ENCODE results near the gene ZC3H7B.

The ZC3H7B gene

DNA sequence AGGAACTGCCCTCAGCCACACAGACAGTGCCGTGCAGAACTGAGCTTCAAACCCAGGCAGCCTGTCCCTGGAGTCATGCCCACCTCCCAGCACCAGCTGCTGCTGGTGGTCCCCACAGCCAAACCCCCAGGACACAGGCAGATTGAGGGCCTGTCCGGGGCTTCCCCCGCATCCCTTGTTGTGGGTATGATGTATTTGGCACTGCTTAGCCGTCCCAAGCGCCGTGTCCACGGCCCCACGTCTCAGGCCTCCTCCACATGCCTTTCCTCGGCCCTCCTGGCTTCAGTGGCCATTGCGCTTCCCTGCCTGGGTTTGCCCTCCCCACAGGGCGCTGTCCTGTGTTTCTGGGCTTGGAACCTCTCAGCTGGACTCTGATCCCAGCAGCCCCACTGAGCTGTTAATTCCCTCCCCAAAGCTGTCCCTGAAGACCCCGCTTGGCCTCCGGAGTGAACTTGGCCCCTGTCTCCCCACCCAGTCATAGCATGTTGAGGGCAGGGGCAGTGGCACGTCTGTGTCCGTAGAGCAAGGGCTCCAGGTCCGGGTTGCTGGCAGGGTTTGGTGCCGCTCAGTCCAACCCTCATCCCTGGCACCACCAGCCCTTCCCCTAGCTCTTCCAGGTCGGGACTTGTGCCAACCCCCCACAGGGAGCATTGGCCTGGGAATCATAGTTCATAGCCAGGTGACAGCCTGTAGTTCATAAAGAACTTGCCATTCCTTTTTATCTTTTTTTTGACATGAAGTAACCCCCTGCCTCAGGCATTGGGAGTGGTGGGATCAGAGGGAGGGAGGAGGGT lies 45.9 kb downstream of the ZC3H7B start:
- no peaks in the 10 kb centered on the region for H3K9me3 Mint-ChIP-seq
- H3K4me3 Mint-ChIP-seq, result no peak overlapping the region
- no peak for DNase-seq
- H3K27ac Mint-ChIP-seq, result no peak overlapping the region
- H3K27me3 Mint-ChIP-seq, result no peaks in the 10 kb centered on the region
- H3K4me1 Mint-ChIP-seq (ENCODE audit: low read depth), result no peaks in the 10 kb centered on the region
- peaks cover 94% of the 10 kb centered on the region for H3K36me3 Mint-ChIP-seq (ENCODE audit: low read depth)

- no peak overlapping the region for H3K4me3 Mint-ChIP-seq
- H3K9me3 Mint-ChIP-seq, result no peaks in the 10 kb centered on the region
- H3K27ac Mint-ChIP-seq, result no peak overlapping the region
- peaks cover 91% of the 10 kb centered on the region for H3K36me3 Mint-ChIP-seq (ENCODE audit: low read depth)
- DNase-seq, result no peak
- no peaks in the 10 kb centered on the region for H3K27me3 Mint-ChIP-seq
- H3K4me1 Mint-ChIP-seq (ENCODE audit: low read depth), result no peaks in the 10 kb centered on the region
These were observed 47.7 kb downstream of the ZC3H7B start for GRCh38 chr22:41348964-41349484.

GRCh38 chr22:41350087-41350486 lies 48.8 kb downstream of the ZC3H7B start:
- Mint-ChIP-seq H3K27me3 (no peaks in the 10 kb centered on the region), H3K36me3 (ENCODE audit: low read depth) (peaks cover 89% of the 10 kb centered on the region), H3K9me3 (no peaks in the 10 kb centered on the region), H3K4me3 (no peak overlapping the region), H3K27ac (no peak overlapping the region), H3K4me1 (ENCODE audit: low read depth) (no peaks in the 10 kb centered on the region)
- no peak for DNase-seq

- H3K4me3 Mint-ChIP-seq, result no peak overlapping the region
- no peaks in the 10 kb centered on the region for H3K9me3 Mint-ChIP-seq
- no peaks in the 10 kb centered on the region for H3K27me3 Mint-ChIP-seq
- H3K27ac Mint-ChIP-seq, result no peak overlapping the region
- H3K4me1 Mint-ChIP-seq (ENCODE audit: low read depth), result no peaks in the 10 kb centered on the region
- DNase-seq, result no peak
- H3K36me3 Mint-ChIP-seq (ENCODE audit: low read depth), result peaks cover 90% of the 10 kb centered on the region
These were observed 49.7 kb downstream of the ZC3H7B start for GRCh38 chr22:41351011-41351410.

DNA sequence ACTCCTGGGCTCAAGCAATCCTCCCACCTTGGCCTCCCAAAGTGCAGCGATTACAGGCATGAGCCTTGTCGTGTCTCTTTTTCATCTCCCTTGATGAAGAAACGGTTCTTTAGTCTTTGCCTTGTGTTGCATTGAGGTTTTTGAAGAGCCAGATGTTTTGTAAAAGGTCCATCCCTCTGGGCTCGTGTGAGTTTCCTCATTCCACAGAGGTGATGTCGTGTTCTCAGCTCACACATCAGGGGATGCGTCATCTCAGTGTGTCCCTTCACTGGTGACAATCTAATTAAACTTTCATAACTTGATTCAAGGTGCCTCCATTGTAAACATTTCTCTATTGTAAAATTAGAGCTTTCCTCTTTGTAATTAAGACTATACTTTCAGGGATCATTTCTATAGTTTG lies 50.7 kb downstream of the ZC3H7B start:
- H3K9me3 Mint-ChIP-seq, result no peaks in the 10 kb centered on the region
- no peak for DNase-seq
- peaks cover 91% of the 10 kb centered on the region for H3K36me3 Mint-ChIP-seq (ENCODE audit: low read depth)
- H3K27me3 Mint-ChIP-seq, result no peaks in the 10 kb centered on the region
- H3K27ac Mint-ChIP-seq, result no peak overlapping the region
- H3K4me3 Mint-ChIP-seq, result no peak overlapping the region
- H3K4me1 Mint-ChIP-seq (ENCODE audit: low read depth), result no peaks in the 10 kb centered on the region

- no peaks in the 10 kb centered on the region for H3K27me3 Mint-ChIP-seq
- no peaks in the 10 kb centered on the region for H3K9me3 Mint-ChIP-seq
- H3K4me3 Mint-ChIP-seq, result no peak overlapping the region
- no peaks in the 10 kb centered on the region for H3K4me1 Mint-ChIP-seq (ENCODE audit: low read depth)
- DNase-seq, result no peak
- peaks cover 82% of the 10 kb centered on the region for H3K36me3 Mint-ChIP-seq (ENCODE audit: low read depth)
- peak overlapping the region; percentile 30 for H3K27ac Mint-ChIP-seq
These were observed 52.7 kb downstream of the ZC3H7B start for GRCh38 chr22:41353862-41354575.

DNA sequence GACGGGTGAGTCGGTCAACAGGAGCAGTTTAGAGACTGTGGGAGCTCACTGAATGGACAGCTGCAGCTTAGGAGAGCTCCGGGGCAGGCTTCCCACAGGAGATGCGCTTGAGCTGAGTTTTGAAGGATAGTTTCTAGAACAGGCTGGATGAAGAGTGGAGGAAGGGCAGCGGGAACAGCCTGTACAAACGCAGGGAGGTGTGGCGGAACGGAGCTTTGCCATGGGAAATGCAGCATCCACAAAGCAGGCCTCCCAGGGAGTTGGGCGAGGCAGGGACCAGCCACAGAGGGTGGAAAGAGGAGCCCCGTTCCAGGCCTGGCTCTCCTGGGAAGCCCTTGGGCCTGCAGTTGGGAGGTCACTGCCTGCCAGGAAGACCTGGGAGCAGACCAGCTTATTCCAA lies 53.7 kb downstream of the ZC3H7B start:
- Mint-ChIP-seq H3K4me1 (ENCODE audit: low read depth) (no peaks in the 10 kb centered on the region), H3K9me3 (no peaks in the 10 kb centered on the region), H3K27me3 (no peaks in the 10 kb centered on the region), H3K4me3 (no peak overlapping the region), H3K27ac (no peak overlapping the region), H3K36me3 (ENCODE audit: low read depth) (peaks cover 77% of the 10 kb centered on the region)
- no peak for DNase-seq

- H3K36me3 Mint-ChIP-seq (ENCODE audit: low read depth), result peaks cover 68% of the 10 kb centered on the region
- no peaks in the 10 kb centered on the region for H3K4me1 Mint-ChIP-seq (ENCODE audit: low read depth)
- H3K9me3 Mint-ChIP-seq, result no peaks in the 10 kb centered on the region
- no peak overlapping the region for H3K4me3 Mint-ChIP-seq
- H3K27me3 Mint-ChIP-seq, result no peaks in the 10 kb centered on the region
- no peak overlapping the region for H3K27ac Mint-ChIP-seq
- DNase-seq, result no peak
These were observed 54.6 kb downstream of the ZC3H7B start for GRCh38 chr22:41355895-41356294.

GRCh38 chr22:41356430-41357028 lies 55.2 kb downstream of the ZC3H7B start:
- Mint-ChIP-seq H3K4me1 (ENCODE audit: low read depth) (no peaks in the 10 kb centered on the region), H3K27ac (no peak overlapping the region), H3K27me3 (no peaks in the 10 kb centered on the region), H3K4me3 (no peak overlapping the region), H3K9me3 (no peaks in the 10 kb centered on the region), H3K36me3 (ENCODE audit: low read depth) (peaks cover 61% of the 10 kb centered on the region)
- no peak for DNase-seq

DNA sequence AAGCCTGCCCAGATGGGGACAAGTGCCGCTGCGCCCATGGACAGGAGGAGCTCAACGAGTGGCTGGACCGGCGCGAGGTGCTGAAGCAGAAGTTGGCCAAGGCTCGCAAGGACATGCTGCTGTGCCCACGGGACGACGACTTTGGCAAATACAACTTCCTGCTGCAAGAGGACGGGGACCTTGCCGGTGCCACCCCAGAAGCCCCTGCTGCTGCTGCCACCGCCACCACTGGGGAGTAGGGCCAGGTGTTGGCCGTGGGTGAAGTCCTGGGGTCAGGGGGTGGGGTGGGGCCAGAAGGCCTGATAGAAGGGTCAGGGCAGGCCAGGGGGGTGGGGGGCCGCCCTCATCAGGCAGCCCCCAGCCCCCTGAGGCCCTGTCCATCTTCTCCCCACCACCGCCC lies 55.9 kb downstream of the ZC3H7B start:
- no peak overlapping the region for H3K4me3 Mint-ChIP-seq
- H3K36me3 Mint-ChIP-seq (ENCODE audit: low read depth), result peaks cover 56% of the 10 kb centered on the region
- no peak overlapping the region for H3K27ac Mint-ChIP-seq
- H3K9me3 Mint-ChIP-seq, result no peaks in the 10 kb centered on the region
- no peaks in the 10 kb centered on the region for H3K27me3 Mint-ChIP-seq
- H3K4me1 Mint-ChIP-seq (ENCODE audit: low read depth), result no peaks in the 10 kb centered on the region
- DNase-seq, result no peak

DNA sequence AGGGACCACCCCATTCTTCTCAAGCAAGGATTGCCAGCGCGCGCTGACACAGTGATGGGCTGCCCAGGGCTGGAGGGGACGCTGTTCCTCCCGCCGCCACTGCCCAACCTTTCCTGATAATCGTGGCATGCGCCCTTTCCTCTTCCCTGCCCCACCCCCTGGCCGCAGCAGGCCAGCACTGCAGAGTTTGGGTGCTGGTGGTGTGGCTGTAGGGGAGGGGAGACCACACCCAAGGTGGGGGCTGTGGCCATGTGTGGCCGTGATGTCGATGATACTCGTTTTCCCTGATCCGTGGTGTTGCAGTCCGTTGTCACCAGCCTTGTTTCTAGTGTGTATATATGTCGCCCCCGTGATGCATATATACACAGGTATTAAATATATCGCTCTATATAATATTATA lies 57.6 kb downstream of the ZC3H7B start:
- no peaks in the 10 kb centered on the region for H3K27me3 Mint-ChIP-seq
- H3K27ac Mint-ChIP-seq, result no peak overlapping the region
- H3K4me1 Mint-ChIP-seq (ENCODE audit: low read depth), result no peaks in the 10 kb centered on the region
- H3K9me3 Mint-ChIP-seq, result no peaks in the 10 kb centered on the region
- no peak overlapping the region for H3K4me3 Mint-ChIP-seq
- no peak for DNase-seq
- peaks cover 43% of the 10 kb centered on the region for H3K36me3 Mint-ChIP-seq (ENCODE audit: low read depth)

DNA sequence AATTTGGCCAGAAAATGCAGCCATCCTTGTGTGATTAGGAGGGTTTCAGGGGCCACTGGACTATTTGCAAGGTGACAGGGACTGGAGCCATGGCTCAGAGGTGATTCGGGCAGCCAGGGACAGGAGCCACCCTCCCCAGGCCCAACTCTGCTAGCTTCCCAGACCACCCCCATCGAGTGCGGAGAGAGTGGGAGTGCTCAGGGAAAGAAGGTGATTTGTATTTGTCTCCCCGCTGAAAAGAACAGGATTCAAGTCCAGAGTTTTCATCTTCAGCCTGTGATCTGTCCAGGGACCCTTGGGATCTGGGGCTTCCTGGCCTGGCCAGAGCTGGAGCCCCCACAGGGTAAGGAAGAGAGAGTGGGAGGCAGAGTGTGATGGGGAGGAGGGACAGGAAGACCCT lies 58.1 kb downstream of the ZC3H7B start:
- DNase-seq, result no peak
- no peaks in the 10 kb centered on the region for H3K4me1 Mint-ChIP-seq (ENCODE audit: low read depth)
- no peak overlapping the region for H3K27ac Mint-ChIP-seq
- H3K27me3 Mint-ChIP-seq, result no peaks in the 10 kb centered on the region
- no peak overlapping the region for H3K4me3 Mint-ChIP-seq
- H3K9me3 Mint-ChIP-seq, result no peaks in the 10 kb centered on the region
- peaks cover 38% of the 10 kb centered on the region for H3K36me3 Mint-ChIP-seq (ENCODE audit: low read depth)

DNA sequence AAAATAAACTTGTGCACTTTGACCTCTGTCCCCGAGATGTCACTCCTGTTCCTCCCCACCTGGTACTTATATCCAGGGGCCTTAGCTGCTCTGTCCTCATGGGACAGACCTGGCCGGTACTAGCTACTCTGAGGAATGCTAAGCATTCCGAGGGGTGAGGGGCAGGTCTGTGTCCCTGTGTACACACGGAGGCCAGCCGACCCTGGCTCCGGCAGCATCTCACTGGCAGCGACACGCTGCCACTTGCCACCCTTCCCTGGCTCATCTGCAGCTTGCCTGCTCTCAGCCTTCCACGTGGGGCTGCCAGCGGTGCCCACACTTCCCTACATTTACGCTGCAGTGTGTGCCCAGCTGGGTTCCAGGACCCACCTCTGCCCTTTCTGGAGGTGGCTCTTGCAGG lies 58.8 kb downstream of the ZC3H7B start:
- no peaks in the 10 kb centered on the region for H3K9me3 Mint-ChIP-seq
- H3K36me3 Mint-ChIP-seq (ENCODE audit: low read depth), result peaks cover 32% of the 10 kb centered on the region
- no peak for DNase-seq
- H3K27me3 Mint-ChIP-seq, result no peaks in the 10 kb centered on the region
- H3K27ac Mint-ChIP-seq, result no peak overlapping the region
- H3K4me3 Mint-ChIP-seq, result no peak overlapping the region
- no peaks in the 10 kb centered on the region for H3K4me1 Mint-ChIP-seq (ENCODE audit: low read depth)

- H3K27me3 Mint-ChIP-seq, result peaks cover 8% of the 10 kb centered on the region
- H3K4me3 Mint-ChIP-seq, result no peak overlapping the region
- no peak for DNase-seq
- no peaks in the 10 kb centered on the region for H3K9me3 Mint-ChIP-seq
- peaks cover 3% of the 10 kb centered on the region for H3K4me1 Mint-ChIP-seq (ENCODE audit: low read depth)
- no peak overlapping the region for H3K27ac Mint-ChIP-seq
- H3K36me3 Mint-ChIP-seq (ENCODE audit: low read depth), result peaks cover 16% of the 10 kb centered on the region
These were observed 60.5 kb downstream of the ZC3H7B start for GRCh38 chr22:41361716-41362310.
